Right lobe of liver (tissue), 6 donors: ENCODE data around the gene KRTAP5-4. TPM values are rescaled to one million over a fixed set of nuclear protein-coding genes. Genes with fewer than 3 reads are reported as not detected.

Experiments used
- ATAC-seq, 4 donors: fragments of 200-7000 bp; cut with Tn5 transposase; one replicate each; pipeline ENCODE4 v1.9.1; 2020; ENCODE audit warnings: mild to moderate bottlenecking in 4 of 4, moderate library complexity in 4 of 4
- DNase-seq, 3 donors: peaks; one replicate each; pipeline ENCODE4 v3.0.0-alpha.2; 2020
- H3K27ac ChIP-seq, 3 donors: fragments of 200-600 bp; one replicate each; pipeline ENCODE4 v1.8.0; 2022
- H3K27me3 ChIP-seq, 2 donors: fragments of 200-600 bp; one replicate each; pipeline ENCODE4 v1.8.0; 2022
- H3K36me3 ChIP-seq, 4 donors: fragments of 200-600 bp; sonication (generic) in 1 of 4; one replicate each; pipeline versions ENCODE4 v1.5.1 to v1.8.0; 2017 to 2022; ENCODE audit warnings: control low read depth in 1 of 4
- H3K4me1 ChIP-seq, 4 donors: fragments of 200-600 bp; sonication (generic) in 1 of 4; one replicate each; pipeline versions ENCODE4 v1.5.1 to v1.8.0; 2017 to 2022; ENCODE audit warnings: control low read depth in 1 of 4
- H3K4me3 ChIP-seq, 3 donors: fragments of 200-600 bp; one replicate each; pipeline ENCODE4 v1.8.0; 2022
- H3K9me3 ChIP-seq, 4 donors: fragments of 200-600 bp; sonication (generic) in 1 of 4; one replicate each; pipeline versions ENCODE4 v1.5.1 to v1.8.0; 2017 to 2022; ENCODE audit warnings: control low read depth in 1 of 4
- CTCF ChIP-seq, 4 donors: fragments of 200-600 bp in 3 of 4; fragments of 450-650 bp in 1 of 4; IDR thresholded peaks; one replicate each; pipeline versions ENCODE4 v1.5.1 to v1.8.0; 2016 to 2022; ENCODE audit warnings: antibody characterized with exemption in 4 of 4, mild to moderate bottlenecking in 2 of 4
- POLR2A ChIP-seq: fragments of 450-650 bp; IDR thresholded peaks from one replicate; pipeline ENCODE4 v1.6.1; 2017; ENCODE audit warnings: antibody characterized with exemption, mild to moderate bottlenecking
- WGBS: methylation state at CpG from one replicate; pipeline ENCODE4 v1.1.6; 2018; ENCODE audit warnings: low coverage, low lambda C conversion rate; ENCODE audit not compliant: insufficient coverage; ENCODE audit errors: missing lambda C conversion rate; 5-methylcytosine and 5-hydroxymethylcytosine counted together
- intact Hi-C, 2 donors: fragments of 100-400 bp; cut with DNase I; formaldehyde crosslinking; loops; one replicate each; pipeline versions ENCODE4 v1.11.2 to v1.14.1; 2022
- total RNA-seq, 6 experiments: library from RNA; depleted of rRNA in 2 of 6; stranded (reverse); fragments of >200 nt in 2 of 6; fragmentation: NEBNext Ultra II Directional in 3 of 6; extraction: Animal tissue kit (Norgen Biotek cat#: 25700) in 3 of 6; gene quantifications; one replicate each; pipeline versions ENCODE4 v1.1.0 to v1.2.4, GENCODE V29; 2016 to 2023
- donor health status: DM: no; HTN: yes; CAD: no.
- donor health status: DM: no; HTN: no; CAD: no.
- donor health status: DM: no; HTN: no; CAD: no.
- donor health status: DM: no; HTN: yes; CAD: no.
- donor health status: DM: no; HTN: yes; CAD: no.

KRTAP5-4 gene
- total RNA-seq, 6 experiments from 2014 or later, result not detected

GRCh38 chr11:1632053-1632714 lies 10.2 kb upstream of the KRTAP5-4 start:
- Histone ChIP-seq H3K9me3 (no peaks in the 10 kb centered on the region), H3K4me3 (no peak overlapping the region), H3K4me1 (no peaks in the 10 kb centered on the region), H3K36me3 (no peaks in the 10 kb centered on the region), H3K27ac (no peak overlapping the region), H3K27me3 (no peaks in the 10 kb centered on the region)
- TF ChIP-seq POLR2A (no peak), CTCF (IDR thresholded peaks at IDR 0.05) (no peak)
- DNase-seq (no peak), ATAC-seq (no peak)
- no CpG with 5 or more reads among the region's 11 CpGs for WGBS
- intact Hi-C loops, result loop anchor here in 1 of 2 donors (10.0 kb wide), 1 partner anchor 87 kb away; no protein-coding TSS in a partner anchor

- intact Hi-C loops, result loop anchor here in 1 of 2 donors (10.0 kb wide), 1 partner anchor 86 kb away; no protein-coding TSS in a partner anchor
- 50% methylated on average over 7 of the region's 13 CpGs for WGBS
Observed at GRCh38 chr11:1631066-1631568, 9.2 kb upstream of the KRTAP5-4 start.

GRCh38 chr11:1630271-1630670 lies 8.3 kb upstream of the KRTAP5-4 start:
- TF ChIP-seq CTCF (IDR thresholded peaks at IDR 0.05) (no peak), POLR2A (no peak)

More at GRCh38 chr11:1631066-1631568, 9.2 kb upstream of the KRTAP5-4 start:
- no peak overlapping the region for H3K4me3 ChIP-seq
- H3K27ac ChIP-seq, result no peak overlapping the region
- no peaks in the 10 kb centered on the region for H3K36me3 ChIP-seq
- TF ChIP-seq CTCF (IDR thresholded peaks at IDR 0.05) (no peak), POLR2A (no peak)
- ATAC-seq (no peak), DNase-seq (no peak)
- no peaks in the 10 kb centered on the region for H3K9me3 ChIP-seq
- no peaks in the 10 kb centered on the region for H3K27me3 ChIP-seq
- H3K4me1 ChIP-seq, result no peaks in the 10 kb centered on the region

GRCh38 chr11:1629326-1630185 lies 7.6 kb upstream of the KRTAP5-4 start, which contains the start of gene KRTAP5-5:
Gene KRTAP5-5, plus strand, starts transcription at chr11:1629775. Its CDS starts 66 bp downstream, at chr11:1629841.
- 52% methylated on average over 10 of the region's 26 CpGs for WGBS
- H3K9me3 ChIP-seq, result no peaks in the 10 kb centered on the region
- no peak for DNase-seq
- H3K27me3 ChIP-seq, result no peaks in the 10 kb centered on the region
- H3K4me3 ChIP-seq, result no peak within 1 kb of the TSS
- ATAC-seq, result no peak
- no peaks in the 10 kb centered on the region for H3K4me1 ChIP-seq
- H3K27ac ChIP-seq, result no peak within 1 kb of the TSS
- H3K36me3 ChIP-seq, result no peaks in the 10 kb centered on the region
- no peak for TF ChIP-seq POLR2A
- TF ChIP-seq CTCF (IDR thresholded peaks at IDR 0.05), result no peak
- intact Hi-C loops, result loop anchor here in 1 of 2 donors (10.0 kb wide), 1 partner anchor 85 kb away; no protein-coding TSS in a partner anchor

More at GRCh38 chr11:1630271-1630670, 8.3 kb upstream of the KRTAP5-4 start:
- Histone ChIP-seq H3K27me3 (no peaks in the 10 kb centered on the region), H3K4me1 (no peaks in the 10 kb centered on the region), H3K36me3 (no peaks in the 10 kb centered on the region), H3K4me3 (no peak overlapping the region), H3K27ac (no peak overlapping the region), H3K9me3 (no peaks in the 10 kb centered on the region)
- intact Hi-C loops, result loop anchor here in 1 of 2 donors (10.0 kb wide), 1 partner anchor 85 kb away; no protein-coding TSS in a partner anchor
- no CpG with 5 or more reads among the region's 2 CpGs for WGBS
- no peak for ATAC-seq
- no peak for DNase-seq
